Measurements from ENCODE around the gene MAP7D1. TPM values are rescaled to one million over a fixed set of nuclear protein-coding genes. Genes with fewer than 3 reads are reported as not detected.
A peak's percentile ranks its signal among the peaks of the same experiment; 100 is the strongest.

MAP7D1 gene
- total and polyA plus RNA-seq, 2 experiments from 2014 or later, result 141 to 239 TPM

GRCh38 chr1:36175137-36176095 is 19.5 kb downstream of the MAP7D1 start:
- Histone ChIP-seq H3K27ac (peak overlapping the region; percentile 93), H3K4me1 (ENCODE audit: low read depth) (peaks cover 31% of the 10 kb centered on the region), H3K36me3 (peaks cover 65% of the 10 kb centered on the region), H3K27me3 (no peaks in the 10 kb centered on the region), H3K4me3 (no peak overlapping the region), H3K9me3 (ENCODE audit: low read depth) (no peaks in the 10 kb centered on the region)
- DNase-seq (ENCODE audit: low read depth in 1 of 2, low spot score in 1 of 2), result peak; percentile 62 to 95
- no peak for TF ChIP-seq CTCF (IDR thresholded peaks at IDR 0.05; ENCODE audit: low read depth, low read length)

GRCh38 chr1:36176106-36176949 is 20.4 kb downstream of the MAP7D1 start:
- TF ChIP-seq CTCF (IDR thresholded peaks at IDR 0.05; ENCODE audit: low read depth, low read length), result no peak
- H3K4me3 ChIP-seq, result no peak overlapping the region
- peaks cover 31% of the 10 kb centered on the region for H3K4me1 ChIP-seq (ENCODE audit: low read depth)
- DNase-seq (ENCODE audit: low read depth in 1 of 2, low spot score in 1 of 2), result no peak
- peaks cover 67% of the 10 kb centered on the region for H3K36me3 ChIP-seq
- no peaks in the 10 kb centered on the region for H3K9me3 ChIP-seq (ENCODE audit: low read depth)
- no peaks in the 10 kb centered on the region for H3K27me3 ChIP-seq
- H3K27ac ChIP-seq, result peak overlapping the region; percentile 93

GRCh38 chr1:36177589-36178431 is 21.9 kb downstream of the MAP7D1 start:
- no peak for DNase-seq (ENCODE audit: low read depth in 1 of 2, low spot score in 1 of 2)
- H3K9me3 ChIP-seq (ENCODE audit: low read depth), result no peaks in the 10 kb centered on the region
- H3K4me3 ChIP-seq, result no peak overlapping the region
- peak overlapping the region; percentile 64 for H3K27ac ChIP-seq
- H3K4me1 ChIP-seq (ENCODE audit: low read depth), result peaks cover 31% of the 10 kb centered on the region
- no peak for TF ChIP-seq CTCF (IDR thresholded peaks at IDR 0.05; ENCODE audit: low read depth, low read length)
- peaks cover 55% of the 10 kb centered on the region for H3K36me3 ChIP-seq
- H3K27me3 ChIP-seq, result no peaks in the 10 kb centered on the region

GRCh38 chr1:36178471-36179219 is 22.7 kb downstream of the MAP7D1 start:
- Histone ChIP-seq H3K27ac (peak overlapping the region; percentile 64), H3K36me3 (peaks cover 46% of the 10 kb centered on the region), H3K4me3 (no peak overlapping the region), H3K27me3 (no peaks in the 10 kb centered on the region), H3K4me1 (ENCODE audit: low read depth) (peaks cover 34% of the 10 kb centered on the region), H3K9me3 (ENCODE audit: low read depth) (no peaks in the 10 kb centered on the region)
- DNase-seq (ENCODE audit: low read depth in 1 of 2, low spot score in 1 of 2), result peak in 1 of 2 donors; percentile 66
- no peak for TF ChIP-seq CTCF (IDR thresholded peaks at IDR 0.05; ENCODE audit: low read depth, low read length)
